HuH-7 (cell line): Measurements from ENCODE around the gene TMCO6.
"Not testable (repeated sequence)": the region's sequence is repeated elsewhere in the genome, so short reads cannot be mapped to it uniquely, and the experiment has no call there.

Experiments
- DNase-seq: peaks from one replicate; pipeline ENCODE4 v3.0.0; 2011; ENCODE audit warnings: low spot score

The TMCO6 gene

DNA sequence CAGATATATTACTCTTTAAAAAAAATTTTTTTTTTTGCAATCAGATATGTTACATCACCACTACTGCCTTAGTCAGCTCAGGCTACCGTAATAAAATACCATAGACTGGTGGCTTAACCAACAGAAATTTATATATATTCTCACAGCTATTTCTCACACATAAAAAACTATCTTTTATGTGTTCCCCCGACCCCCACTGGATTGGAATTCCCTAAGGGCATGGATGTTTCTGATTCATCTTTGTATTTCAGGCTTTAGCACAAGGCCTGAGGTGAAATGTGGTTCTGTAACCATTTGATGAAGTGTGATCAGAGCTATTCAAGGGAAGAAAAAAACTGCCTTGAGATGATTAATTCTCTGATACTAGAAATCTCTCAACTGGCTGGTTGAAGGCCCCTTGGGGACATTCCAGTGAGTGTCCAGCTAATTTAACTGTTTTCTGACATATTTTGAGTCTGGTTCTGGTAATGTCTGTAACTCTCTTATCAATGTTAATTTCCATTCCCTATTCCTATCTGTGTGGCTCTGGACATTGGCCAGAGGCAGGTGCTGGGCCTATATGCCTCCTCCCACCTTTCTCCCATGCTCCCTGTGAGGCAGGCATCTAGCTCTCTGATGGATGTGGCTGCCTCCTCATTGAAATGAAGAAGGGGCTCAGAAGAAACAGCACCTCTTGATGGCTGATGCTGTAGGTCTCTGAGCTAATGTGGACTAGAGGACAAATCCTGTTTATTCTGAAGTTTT lies 8.8 kb upstream of the TMCO6 start:
- DNase-seq, result no peak

DNA sequence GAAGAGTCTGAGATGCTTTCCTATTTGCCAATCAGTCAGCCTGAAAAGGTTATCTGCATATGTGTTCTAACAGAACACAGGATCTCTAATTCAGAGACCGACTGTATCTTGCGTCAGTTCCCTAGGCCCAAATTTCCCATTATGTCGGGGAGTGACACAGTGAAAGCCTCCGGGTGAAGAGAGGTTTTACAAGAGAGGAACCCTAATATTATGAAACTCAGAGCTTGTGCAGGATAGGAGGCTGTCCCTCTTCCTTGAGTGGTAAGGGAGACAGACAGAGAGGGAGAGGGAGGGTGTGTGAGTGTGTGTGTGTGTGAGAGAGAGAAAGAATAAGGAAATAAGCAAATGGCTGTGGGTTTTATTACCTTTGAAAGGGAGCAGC lies 8.2 kb upstream of the TMCO6 start:
- DNase-seq, result no peak

DNA sequence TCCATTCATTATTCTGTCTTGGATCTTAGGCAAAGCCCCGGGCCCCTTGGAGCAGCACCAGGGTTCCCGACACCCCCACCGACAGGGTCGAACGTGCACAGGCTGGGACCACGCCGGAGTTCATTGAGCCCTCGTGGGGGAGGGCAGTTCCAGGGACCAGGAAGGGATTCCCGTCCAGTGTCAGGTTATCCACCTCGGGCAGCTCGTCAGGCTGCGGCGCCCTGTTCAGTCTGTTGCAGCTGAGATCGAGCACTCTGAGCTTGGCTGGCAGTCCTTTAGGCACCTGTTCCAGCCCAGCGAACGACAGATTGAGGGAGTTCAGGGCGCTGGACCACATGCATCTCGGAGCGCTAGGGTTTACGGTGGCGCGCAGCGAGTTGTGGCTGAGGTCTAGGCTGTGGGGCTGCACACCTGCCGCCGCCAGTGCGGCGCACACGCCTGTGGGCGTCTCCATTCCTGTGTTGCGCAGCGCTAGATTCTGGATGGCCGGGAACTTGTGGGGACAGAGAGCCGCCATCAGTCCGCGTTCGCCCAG lies 7.4 kb upstream of the TMCO6 start:
- DNase-seq, result no peak

DNA sequence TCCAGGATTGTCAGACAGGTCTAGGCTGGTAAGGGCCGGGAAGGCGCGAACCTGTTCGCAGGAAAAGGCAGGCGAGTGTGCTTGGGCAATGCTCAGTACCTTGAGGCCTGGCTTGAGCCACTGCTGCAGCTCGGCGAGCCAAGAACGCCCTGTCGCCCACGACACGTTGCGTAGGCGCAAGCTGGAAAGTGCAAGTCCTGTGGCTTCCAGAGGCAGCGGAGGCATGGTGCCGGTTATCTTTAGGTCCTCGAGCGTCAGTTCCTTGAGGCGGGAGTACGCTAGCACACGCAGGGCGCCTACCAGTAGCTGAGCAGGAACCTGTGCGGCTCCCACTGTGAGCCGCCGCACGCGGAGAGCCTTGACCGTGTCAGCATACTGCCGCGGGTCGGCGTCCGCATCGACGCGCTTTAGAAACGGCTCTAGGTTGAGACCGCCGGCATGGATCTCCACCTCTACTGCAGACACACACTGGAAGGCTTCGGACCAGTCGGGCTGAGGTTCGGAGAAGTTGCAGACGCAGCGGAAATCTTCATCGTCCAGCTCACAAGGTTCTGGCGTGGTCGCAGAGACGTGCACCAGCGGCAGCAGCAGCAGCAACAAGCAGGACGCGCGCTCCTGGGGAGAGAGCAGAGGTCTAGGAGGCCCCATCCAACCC lies 6.8 kb upstream of the TMCO6 start:
- DNase-seq, result peak; percentile 43

DNA sequence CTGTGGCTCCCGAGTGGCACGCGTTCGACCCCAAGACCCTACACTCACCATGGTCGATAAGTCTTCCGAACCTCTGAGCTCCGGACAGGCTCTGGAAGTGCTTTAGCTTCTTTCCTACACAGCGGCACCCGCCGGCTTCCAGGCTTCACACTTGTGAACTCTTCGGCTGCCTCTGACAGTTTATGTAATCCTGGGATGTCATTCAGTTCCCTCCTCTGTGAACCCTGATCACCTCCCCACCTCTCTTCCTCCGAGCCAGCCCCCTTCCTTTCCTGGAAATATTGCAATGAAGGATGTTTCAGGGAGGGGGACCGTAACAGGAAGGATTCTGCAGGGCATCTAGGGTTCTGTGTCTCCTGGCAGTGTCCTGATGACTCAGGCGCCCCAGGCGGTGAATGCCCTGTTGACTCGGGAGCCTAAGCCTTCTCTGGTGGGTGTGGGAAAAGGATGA lies 6.2 kb upstream of the TMCO6 start, which contains the start of gene CD14:
TSS of gene CD14 (minus strand) at position 155 of the 451 bp plus-strand sequence. CDS start at position 51, 104 bp downstream.
- DNase-seq, result peak; percentile 59

DNA sequence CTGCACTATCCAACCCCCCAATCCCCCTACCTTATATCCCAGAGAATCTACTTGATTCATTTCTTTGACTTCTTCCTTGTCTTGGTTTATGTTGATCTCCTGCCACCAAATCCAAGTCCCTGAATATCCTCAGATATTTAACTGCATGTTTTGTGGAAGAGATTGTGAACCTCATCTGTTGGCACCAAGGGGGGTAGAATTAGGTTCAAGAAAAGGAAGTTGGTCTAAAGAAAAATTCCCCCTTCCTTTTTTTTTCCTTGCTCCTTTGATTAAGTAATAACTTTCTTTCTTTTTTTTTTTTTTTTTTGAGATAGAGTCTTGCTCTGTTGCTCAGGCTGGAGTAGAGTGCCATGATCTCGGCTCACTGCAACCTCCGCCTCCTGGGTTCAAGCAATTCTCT lies 5.8 kb upstream of the TMCO6 start:
- no peak for DNase-seq

DNA sequence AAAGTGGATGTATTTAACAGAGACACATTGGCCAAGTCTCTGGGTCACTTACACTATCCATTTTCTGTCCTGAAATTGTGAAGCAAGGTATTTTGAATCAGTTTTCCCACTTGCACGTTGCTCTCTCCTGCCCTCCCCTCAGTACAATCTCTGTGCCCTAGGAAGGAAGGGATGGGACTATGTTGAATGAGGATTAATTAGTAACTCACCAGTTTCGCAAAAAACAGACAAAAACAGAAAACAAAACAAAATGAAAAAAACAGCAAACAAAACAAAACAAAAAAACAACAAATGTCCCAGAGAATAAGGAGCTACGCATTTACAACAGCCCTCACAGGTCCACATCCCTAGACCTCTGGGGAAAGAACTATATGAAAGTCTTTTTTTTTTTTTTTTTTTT lies 5.1 kb upstream of the TMCO6 start:
- no peak for DNase-seq

DNA sequence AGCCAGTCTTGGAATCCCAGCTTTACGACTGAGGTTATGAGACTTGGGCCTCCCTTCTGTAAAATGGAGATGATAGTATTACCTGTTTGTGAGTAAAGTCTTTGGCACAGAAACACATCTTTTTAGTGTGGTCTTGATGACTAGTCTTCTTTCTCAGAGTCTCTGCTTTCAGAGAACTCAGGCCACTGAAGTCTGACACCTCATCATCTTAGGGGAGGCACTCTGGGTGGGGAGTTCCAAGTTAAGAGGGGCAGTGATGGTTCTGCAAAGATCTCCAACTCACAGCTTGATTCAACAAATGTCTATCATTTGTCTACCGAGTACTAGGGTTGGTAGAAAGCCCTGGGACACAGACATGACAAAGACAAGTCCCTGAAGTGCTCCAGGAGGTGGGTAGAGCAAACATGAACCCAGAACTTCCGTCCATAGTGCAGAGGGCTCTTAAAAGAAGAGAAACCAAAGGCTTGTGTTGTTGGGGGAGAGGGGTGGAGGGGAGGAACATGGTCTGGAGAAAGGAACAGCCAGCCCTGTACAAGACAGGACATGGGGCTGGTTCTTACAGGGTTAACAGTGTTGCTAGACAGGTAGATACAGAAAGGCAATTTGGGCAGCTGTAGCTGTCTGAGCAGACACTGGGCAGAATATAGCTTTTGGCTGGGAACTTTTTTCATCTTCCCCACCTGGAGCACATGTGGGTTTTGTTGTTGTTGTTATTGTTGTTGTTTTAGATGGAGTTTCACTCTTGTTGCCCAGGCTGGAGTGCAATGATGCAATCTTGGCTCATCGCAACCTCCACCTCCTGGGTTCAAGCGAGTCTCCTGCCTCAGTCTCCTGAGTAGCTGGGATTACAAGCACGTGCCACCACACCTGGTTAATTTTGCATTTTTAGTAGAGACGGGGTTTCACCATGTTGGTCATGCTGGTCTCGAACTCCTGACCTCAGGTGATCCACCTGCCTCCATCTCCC lies 3.7 kb upstream of the TMCO6 start:
- no peak for DNase-seq

DNA sequence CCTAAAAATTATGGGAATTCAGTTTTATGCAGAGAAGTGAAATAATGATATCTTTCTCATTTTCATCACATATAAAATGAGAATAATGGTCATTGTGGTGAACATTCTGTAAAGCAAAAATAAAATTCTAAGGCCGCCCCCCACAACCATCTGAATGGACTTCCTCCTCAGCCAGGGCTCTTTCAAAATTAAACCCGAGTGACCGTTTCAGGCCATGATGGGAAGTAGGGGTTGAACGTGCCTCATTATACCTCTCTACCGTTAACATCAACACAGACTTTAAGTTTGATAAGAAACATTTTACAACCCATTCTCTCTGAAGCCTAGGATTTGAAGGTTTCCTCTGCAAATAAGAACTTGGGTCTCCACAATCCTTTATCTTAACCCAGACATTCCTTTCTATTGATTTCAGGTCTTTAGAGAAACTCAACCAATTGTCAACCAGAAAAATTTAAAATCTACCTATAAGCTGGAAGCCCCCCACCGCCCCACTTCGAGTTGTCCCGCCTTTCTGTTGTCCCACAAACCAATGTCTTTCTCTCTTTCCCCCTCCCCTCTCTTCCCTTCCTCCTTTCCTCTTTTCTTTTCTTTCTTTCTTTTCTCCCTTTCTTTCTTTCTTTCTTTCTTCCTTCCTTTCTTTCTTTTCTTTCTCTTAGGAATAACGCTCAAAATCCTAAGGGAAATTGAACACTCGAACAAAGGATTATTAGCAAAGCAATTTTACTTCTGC lies 1.7 kb upstream of the TMCO6 start:
- no peak for DNase-seq

DNA sequence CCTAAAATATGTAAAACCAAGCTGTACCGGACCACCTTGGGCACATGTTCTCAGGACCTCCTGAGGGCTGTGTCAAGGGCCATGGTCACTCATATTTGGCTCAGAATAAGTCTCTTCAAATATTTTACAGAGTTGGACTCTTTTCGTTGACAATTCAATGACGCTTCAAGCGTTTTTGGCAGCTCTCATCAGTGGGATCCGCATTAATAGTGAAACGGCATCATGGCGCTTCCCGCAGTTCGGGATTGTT lies 428 bp upstream of the TMCO6 start:
- DNase-seq, result not testable (repeated sequence)

DNA sequence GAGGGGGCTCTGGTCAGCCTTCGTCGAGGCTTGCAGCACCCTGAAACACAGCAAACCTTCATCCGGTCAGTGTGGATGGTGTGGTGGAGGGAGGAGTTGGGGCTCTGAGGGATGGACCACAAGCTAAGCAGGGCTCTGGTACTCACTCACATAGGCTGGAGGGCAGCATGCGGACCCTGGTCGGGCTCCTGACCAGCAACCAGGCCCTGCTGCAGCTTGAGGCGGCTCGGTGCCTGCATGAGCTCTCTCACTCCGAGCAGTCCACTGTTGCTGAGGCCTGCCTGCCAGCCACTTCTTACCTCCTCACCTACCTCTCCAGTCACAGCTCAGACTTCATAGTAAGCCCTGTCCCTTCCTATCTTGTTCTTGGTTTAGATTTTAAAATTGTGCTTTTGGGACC lies 2.5 kb downstream of the TMCO6 start:
- DNase-seq, result no peak

DNA sequence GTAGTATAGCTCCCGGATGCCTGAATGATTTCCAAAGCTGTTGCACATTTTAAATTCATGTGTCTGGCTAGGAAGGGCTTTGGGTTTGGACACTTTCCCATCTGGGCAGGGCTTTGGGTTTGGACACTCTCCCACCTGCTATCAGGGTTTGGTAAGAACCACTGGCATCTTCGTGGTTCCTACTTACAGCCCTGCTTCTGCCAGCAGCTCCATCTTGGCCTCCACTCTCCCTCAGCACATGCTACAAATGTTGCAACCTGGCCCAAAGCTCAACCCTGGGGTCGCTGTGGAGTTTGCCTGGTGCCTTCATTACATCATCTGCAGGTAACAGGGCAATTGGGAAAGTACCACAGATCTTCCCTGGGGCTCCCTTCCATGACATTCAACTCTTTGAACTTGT lies 3.5 kb downstream of the TMCO6 start:
- no peak for DNase-seq

DNA sequence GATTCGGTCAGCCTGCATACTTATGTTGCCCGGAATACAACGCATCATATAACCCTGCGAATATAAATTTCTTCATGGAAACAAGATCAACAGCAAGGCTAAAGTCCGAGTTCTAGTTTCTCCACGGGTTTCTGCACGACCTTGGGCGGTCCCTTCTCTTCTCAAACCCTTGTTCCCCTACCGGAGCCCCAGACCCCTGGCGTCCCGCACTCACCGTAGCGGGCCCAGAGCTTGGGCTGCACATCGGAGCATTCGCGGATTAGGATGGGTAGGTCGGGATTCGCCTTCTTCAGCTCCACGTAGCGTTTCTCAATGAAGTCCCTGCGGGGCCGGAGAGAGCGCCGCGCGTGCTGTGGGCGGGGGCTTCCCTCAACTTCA lies 7.8 kb downstream of the TMCO6 start:
- no peak for DNase-seq

DNA sequence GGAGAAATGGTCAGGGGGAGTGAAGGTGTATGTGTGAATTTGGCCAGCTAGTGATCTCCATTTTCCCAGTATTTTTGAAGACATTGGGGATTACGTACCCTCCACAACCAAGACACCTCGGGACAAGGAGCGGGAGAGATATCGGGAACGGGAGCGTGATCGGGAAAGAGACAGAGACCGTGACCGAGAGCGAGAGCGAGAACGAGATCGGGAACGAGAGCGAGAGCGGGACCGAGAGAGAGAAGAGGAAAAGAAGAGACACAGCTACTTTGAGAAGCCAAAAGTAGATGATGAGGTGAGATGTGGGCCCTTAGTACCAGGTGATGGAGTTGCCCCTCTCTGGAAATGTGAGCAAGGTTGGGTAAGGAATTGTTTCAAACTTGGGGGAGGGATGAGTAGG lies 19.6 kb downstream of the TMCO6 start:
- DNase-seq, result no peak

DNA sequence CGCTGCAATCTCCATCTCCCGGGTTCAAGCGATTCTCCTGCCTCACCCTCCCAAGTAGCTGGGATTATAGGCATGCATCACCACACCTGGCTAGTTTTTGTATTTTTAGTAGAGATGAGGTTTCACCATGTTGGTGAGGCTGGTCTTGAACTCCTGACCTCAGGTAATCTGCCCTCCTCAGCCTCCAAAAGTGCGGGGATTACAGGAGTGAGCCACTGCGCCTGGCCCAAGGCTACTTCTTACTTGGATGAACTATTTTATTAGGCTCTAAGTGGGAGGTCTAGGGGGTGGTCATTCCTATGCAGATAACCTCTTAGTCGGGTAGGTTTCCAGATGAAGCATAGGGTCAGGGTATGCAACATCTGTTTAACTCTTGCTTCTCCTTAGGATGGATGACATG lies 21.1 kb downstream of the TMCO6 start:
- not testable (repeated sequence) for DNase-seq

DNA sequence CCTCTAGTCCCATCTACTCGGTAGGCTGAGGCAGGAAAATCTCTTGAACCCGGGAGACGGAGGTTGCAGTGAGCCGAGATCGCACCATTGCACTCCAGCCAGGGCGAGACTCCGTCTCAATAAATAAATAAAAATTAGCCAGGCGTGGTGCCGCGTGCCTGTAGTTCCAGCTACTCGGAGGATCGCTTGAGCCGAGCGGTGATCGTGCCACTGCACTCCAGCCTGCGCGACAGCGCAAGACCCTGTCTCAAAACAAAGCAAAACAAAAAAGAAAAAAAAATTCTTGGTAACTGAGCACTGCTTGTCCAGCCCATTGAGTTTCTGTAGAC lies 24.7 kb downstream of the TMCO6 start:
- no peak for DNase-seq

DNA sequence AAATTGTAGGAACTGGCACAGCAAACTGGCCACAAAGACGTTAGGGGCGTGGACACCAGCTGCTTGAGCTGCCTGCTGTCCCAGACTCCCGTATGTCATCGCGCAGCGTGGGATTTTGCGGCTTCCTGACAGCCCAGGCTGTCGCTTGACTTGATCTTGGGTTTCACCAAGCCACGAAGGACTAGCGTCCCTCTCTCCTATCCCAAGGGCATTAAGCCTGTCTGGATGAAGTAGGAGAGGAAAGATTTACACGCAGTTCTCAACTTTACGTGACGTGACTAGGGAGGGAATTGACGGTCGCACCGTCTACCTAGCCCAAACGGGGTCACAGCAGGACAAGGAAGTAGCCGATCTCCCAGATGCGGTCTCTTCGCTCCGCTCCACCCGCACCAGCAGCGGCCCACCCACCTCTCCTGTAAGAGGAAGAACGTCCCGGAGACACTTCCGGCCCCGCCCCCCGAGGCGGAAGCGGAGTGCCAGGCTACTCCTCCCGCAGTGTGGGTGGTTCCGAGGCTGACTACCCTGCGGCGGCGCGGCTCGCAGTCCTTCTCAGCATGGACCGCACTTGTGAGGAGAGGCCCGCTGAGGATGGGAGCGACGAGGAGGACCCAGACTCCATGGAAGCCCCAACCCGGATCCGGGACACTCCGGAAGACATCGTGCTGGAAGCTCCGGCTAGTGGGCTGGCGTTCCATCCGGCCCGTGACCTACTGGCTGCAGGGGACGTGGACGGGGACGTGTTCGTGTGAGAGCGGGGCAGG lies 25.3 kb downstream of the TMCO6 start, which contains the start of gene WDR55:
TSS of gene WDR55 (plus strand) at position 546 of the 761 bp plus-strand sequence. CDS start at position 555, 9 bp downstream.
- peak; percentile 93 for DNase-seq

DNA sequence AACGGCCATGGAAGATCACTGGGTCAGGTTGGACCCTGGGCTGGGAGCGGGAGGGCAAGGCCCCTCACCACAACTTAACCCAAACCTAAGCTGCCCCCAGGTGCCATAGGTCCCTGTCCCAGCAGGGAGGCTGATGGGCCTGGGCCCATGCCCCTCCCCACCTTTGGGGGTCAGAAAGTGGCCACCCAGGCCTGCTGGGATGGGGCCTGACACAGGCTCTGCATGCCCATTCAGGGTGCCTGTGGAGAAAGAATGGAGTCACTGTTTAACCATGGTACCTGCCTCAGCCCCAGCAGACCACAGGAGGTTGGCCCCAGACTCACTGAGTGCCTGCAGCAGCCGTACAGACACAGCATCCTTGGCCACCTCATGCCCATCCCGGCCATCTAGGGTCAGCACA lies 31.8 kb downstream of the TMCO6 start:
- DNase-seq, result not testable (repeated sequence)

DNA sequence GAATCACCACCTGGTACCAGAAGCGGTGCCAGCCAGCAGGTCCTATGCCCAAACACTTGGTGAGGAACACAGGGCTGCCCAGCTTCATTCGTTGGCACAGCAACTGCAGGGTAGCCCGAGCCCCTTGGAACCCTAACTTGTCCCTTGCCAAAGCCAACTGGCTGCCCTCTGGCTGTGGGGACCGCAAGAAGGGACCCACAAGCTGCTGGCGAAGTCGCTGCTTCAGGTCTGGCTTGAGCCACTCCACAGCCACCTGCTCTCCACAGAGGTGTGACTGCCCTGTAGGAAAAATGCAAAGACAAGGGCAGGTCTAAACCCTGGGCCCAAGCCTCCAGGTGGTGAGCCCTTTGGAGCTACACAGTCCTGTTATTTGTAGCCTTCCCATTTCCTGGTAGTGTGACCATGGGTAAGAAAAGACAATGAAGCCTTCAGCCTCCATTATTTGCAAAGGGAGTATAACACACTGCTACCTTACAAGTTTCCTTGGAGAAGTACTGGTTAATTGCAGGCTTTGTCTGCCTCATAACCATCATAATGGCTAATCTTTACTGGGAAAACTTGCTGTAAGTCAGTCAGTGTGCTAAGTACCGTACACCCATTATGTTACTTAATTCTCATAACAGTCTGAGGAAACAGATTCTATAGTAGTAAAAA lies 32.3 kb downstream of the TMCO6 start:
- DNase-seq, result no peak

DNA sequence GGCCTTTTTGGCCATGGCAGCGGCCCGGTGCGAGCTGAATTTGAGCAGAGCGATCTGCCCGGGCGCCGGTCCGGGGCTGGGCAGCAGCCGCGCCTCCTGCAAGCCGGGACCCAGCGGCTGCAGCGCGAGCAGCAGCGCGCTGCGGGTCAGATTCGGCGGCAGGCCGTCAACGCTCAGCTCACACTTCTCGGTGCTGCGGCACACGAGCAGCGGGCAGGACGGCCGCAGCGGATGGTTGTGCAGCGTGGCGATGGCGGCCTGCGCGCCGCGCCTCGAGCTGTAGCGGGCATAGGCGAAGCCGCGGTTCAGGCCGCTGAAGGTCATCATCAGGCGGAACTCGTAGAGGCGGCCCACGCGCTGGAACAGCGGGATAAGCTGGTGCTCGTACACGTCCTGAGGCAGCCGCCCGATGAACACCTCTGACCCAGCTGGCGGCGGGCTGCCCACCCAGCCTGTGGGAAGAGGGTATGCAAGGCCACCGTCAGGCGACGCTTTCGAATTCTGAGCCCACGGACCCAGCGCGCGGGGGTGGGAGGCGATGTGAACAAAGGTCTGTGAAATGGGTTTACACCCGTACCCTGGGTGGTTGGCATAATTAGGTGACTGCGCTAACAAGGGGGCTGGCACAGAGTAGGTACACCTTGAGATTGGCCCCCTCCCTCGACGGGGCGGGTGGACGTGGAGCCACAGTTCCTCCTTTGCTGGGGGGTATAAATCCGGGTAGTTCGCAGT lies 33.4 kb downstream of the TMCO6 start:
- no peak for DNase-seq
